Measurements from ENCODE around the gene SSTR4. TPM values are rescaled to one million over a fixed set of nuclear protein-coding genes. Genes with fewer than 3 reads are reported as not detected.

Gene SSTR4
- total RNA-seq, 1 experiment from 2014 or later = not detected

GRCh38 chr20:23002276-23002675 lies 32.8 kb upstream of the SSTR4 start:
- no TSS peak for BruUV-seq (replicated peaks)
- CTCF ChIA-PET = interaction anchor here (0.7 kb wide), 1 partner anchor 12 kb away, joined by 3 read pairs; no protein-coding TSS in a partner anchor
- TF ChIP-seq CTCF (IDR thresholded peaks at IDR 0.05; ENCODE audit: unreplicated experiment) = no peak
- intact Hi-C loops (cut with micrococcal nuclease) = no loop called here
- no peaks in the 10 kb centered on the region for H3K36me3 Mint-ChIP-seq (ENCODE audit: insufficient read depth, unreplicated experiment)
- no peak overlapping the region for H3K4me3 Mint-ChIP-seq (ENCODE audit: unreplicated experiment)
- POLR2A ChIA-PET = no interaction called here
- H3K4me1 Mint-ChIP-seq (ENCODE audit: insufficient read depth, unreplicated experiment) = no peaks in the 10 kb centered on the region
- no peak for DNase-seq (ENCODE audit: unreplicated experiment)
- H3K9me3 Mint-ChIP-seq (ENCODE audit: unreplicated experiment) = no peaks in the 10 kb centered on the region
- H3K27me3 Mint-ChIP-seq (ENCODE audit: insufficient read depth, unreplicated experiment) = no peaks in the 10 kb centered on the region
- no peak overlapping the region for H3K27ac Mint-ChIP-seq (ENCODE audit: low read depth, unreplicated experiment)

GRCh38 chr20:23003077-23003635 lies 32.0 kb upstream of the SSTR4 start:
- intact Hi-C loops (cut with micrococcal nuclease) = no loop called here
- no peak overlapping the region for H3K4me3 Mint-ChIP-seq (ENCODE audit: unreplicated experiment)
- TF ChIP-seq CTCF (IDR thresholded peaks at IDR 0.05; ENCODE audit: unreplicated experiment) = no peak
- no peaks in the 10 kb centered on the region for H3K36me3 Mint-ChIP-seq (ENCODE audit: insufficient read depth, unreplicated experiment)
- ChIA-PET POLR2A (interaction anchor here (0.7 to 1.0 kb wide), 2 partner anchors 138 to 185 kb away, joined by 3 read pairs; no protein-coding TSS in a partner anchor), CTCF (interaction anchor here (0.5 to 0.7 kb wide), 2 partner anchors 11 to 242 kb away, joined by 3 read pairs; no protein-coding TSS in a partner anchor)
- no peaks in the 10 kb centered on the region for H3K4me1 Mint-ChIP-seq (ENCODE audit: insufficient read depth, unreplicated experiment)
- H3K27me3 Mint-ChIP-seq (ENCODE audit: insufficient read depth, unreplicated experiment) = no peaks in the 10 kb centered on the region
- H3K27ac Mint-ChIP-seq (ENCODE audit: low read depth, unreplicated experiment) = no peak overlapping the region
- DNase-seq (ENCODE audit: unreplicated experiment) = no peak
- no TSS peak for BruUV-seq (replicated peaks)
- no peaks in the 10 kb centered on the region for H3K9me3 Mint-ChIP-seq (ENCODE audit: unreplicated experiment)

- CTCF ChIA-PET = no interaction called here
- Mint-ChIP-seq H3K9me3 (ENCODE audit: unreplicated experiment) (no peaks in the 10 kb centered on the region), H3K27me3 (ENCODE audit: insufficient read depth, unreplicated experiment) (no peaks in the 10 kb centered on the region)
These were observed 31.1 kb upstream of the SSTR4 start for GRCh38 chr20:23003881-23004460.

GRCh38 chr20:23005776-23006175 lies 29.3 kb upstream of the SSTR4 start:
- Mint-ChIP-seq H3K36me3 (ENCODE audit: insufficient read depth, unreplicated experiment) (no peaks in the 10 kb centered on the region), H3K4me1 (ENCODE audit: insufficient read depth, unreplicated experiment) (peaks cover 8% of the 10 kb centered on the region), H3K9me3 (ENCODE audit: unreplicated experiment) (no peaks in the 10 kb centered on the region), H3K27ac (ENCODE audit: low read depth, unreplicated experiment) (no peak overlapping the region), H3K4me3 (ENCODE audit: unreplicated experiment) (no peak overlapping the region), H3K27me3 (ENCODE audit: insufficient read depth, unreplicated experiment) (no peaks in the 10 kb centered on the region)
- no TSS peak for BruUV-seq (replicated peaks)
- no peak for DNase-seq (ENCODE audit: unreplicated experiment)
- POLR2A ChIA-PET = no interaction called here
- intact Hi-C loops (cut with micrococcal nuclease) = no loop called here
- no peak for TF ChIP-seq CTCF (IDR thresholded peaks at IDR 0.05; ENCODE audit: unreplicated experiment)
- CTCF ChIA-PET = interaction anchor here (0.6 kb wide), 3 partner anchors 211 to 1694 kb away, joined by 3 read pairs; no protein-coding TSS in a partner anchor

More at GRCh38 chr20:23003881-23004460, 31.1 kb upstream of the SSTR4 start:
- POLR2A ChIA-PET = no interaction called here
- intact Hi-C loops (cut with micrococcal nuclease) = no loop called here
- Mint-ChIP-seq H3K36me3 (ENCODE audit: insufficient read depth, unreplicated experiment) (no peaks in the 10 kb centered on the region), H3K27ac (ENCODE audit: low read depth, unreplicated experiment) (no peak overlapping the region), H3K4me1 (ENCODE audit: insufficient read depth, unreplicated experiment) (no peaks in the 10 kb centered on the region), H3K4me3 (ENCODE audit: unreplicated experiment) (no peak overlapping the region)
- TF ChIP-seq CTCF (IDR thresholded peaks at IDR 0.05; ENCODE audit: unreplicated experiment) = no peak
- no TSS peak for BruUV-seq (replicated peaks)
- DNase-seq (ENCODE audit: unreplicated experiment) = no peak
